GOT3 (cell line): ENCODE results near the gene PTPRR.

Experiments used
- DNase-seq: peaks from one replicate; lab custom pipeline; 2025; ENCODE audit warnings: mixed read lengths; lab: John Stamatoyannopoulos, UW

PTPRR gene

GRCh38 chr12:70920251-70920851 is at the start of gene PTPRR:
Gene PTPRR, minus strand, starts transcription at chr12:70920738. Its CDS starts 348 bp downstream, at chr12:70920390.
- no peak for DNase-seq

GRCh38 chr12:70966996-70967790 is 46.7 kb upstream of the PTPRR start:
- DNase-seq, result no peak

GRCh38 chr12:70966046-70966445 is 45.5 kb upstream of the PTPRR start:
- no peak for DNase-seq

GRCh38 chr12:70964867-70965510 is 44.5 kb upstream of the PTPRR start:
- DNase-seq, result no peak

- DNase-seq, result no peak
Observed at GRCh38 chr12:70963081-70963660, 42.6 kb upstream of the PTPRR start.

- DNase-seq, result no peak
Observed at GRCh38 chr12:70962226-70962794, 41.8 kb upstream of the PTPRR start.

GRCh38 chr12:70960484-70960883 is 39.9 kb upstream of the PTPRR start:
- no peak for DNase-seq

- no peak for DNase-seq
Observed at GRCh38 chr12:70955415-70955814, 34.9 kb upstream of the PTPRR start.

GRCh38 chr12:70950451-70950850 is 29.9 kb upstream of the PTPRR start:
- DNase-seq, result no peak

- no peak for DNase-seq
Observed at GRCh38 chr12:70948976-70949336, 28.4 kb upstream of the PTPRR start.

GRCh38 chr12:70948236-70948975 is 27.9 kb upstream of the PTPRR start:
- DNase-seq, result no peak

- DNase-seq, result no peak
Observed at GRCh38 chr12:70936203-70936813, 15.8 kb upstream of the PTPRR start.

GRCh38 chr12:70933133-70933532 is 12.6 kb upstream of the PTPRR start:
- no peak for DNase-seq

GRCh38 chr12:70929029-70929428 is 8.5 kb upstream of the PTPRR start:
- no peak for DNase-seq

GRCh38 chr12:70928071-70928470 is 7.5 kb upstream of the PTPRR start:
- no peak for DNase-seq

GRCh38 chr12:70927356-70927755 is 6.8 kb upstream of the PTPRR start:
- no peak for DNase-seq

GRCh38 chr12:70925539-70925938 is 5.0 kb upstream of the PTPRR start:
- DNase-seq, result no peak

- DNase-seq, result no peak
Observed at GRCh38 chr12:70920891-70921290, 353 bp upstream of the PTPRR start.

GRCh38 chr12:70919597-70920035 is 922 bp downstream of the PTPRR start:
- DNase-seq, result no peak

- no peak for DNase-seq
Observed at GRCh38 chr12:70919176-70919575, 1.4 kb downstream of the PTPRR start.

GRCh38 chr12:70918321-70918720 is 2.2 kb downstream of the PTPRR start:
- DNase-seq, result no peak
